ENCODE measurements around the gene OLFML2B.
A peak's percentile ranks its signal among the peaks of the same experiment; 100 is the strongest.

The OLFML2B gene

DNA sequence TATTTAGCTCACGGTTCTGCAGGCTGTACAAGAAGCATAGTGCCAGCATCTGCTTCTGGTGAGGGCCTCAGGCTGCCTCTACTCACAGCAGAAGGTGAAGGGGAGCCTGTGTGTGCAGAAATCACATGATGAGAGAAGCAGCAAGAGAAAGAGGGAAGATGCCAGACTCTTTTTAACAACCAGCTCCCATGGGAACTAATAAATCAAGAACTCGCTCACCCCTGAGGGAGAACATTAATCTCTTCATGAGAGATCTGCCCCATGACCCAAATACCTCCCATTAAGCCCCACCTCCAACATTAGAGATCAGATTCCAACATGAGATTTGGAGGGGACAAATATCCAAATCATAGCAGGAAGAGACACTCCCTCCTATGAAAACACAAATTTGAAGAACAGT is 74.1 kb downstream of the OLFML2B start:
- DNase-seq (ENCODE audit: low read depth), result no peak
- no peak overlapping the region for H3K4me3 ChIP-seq (ENCODE audit: low read length)
- TF ChIP-seq, protein P1, sequence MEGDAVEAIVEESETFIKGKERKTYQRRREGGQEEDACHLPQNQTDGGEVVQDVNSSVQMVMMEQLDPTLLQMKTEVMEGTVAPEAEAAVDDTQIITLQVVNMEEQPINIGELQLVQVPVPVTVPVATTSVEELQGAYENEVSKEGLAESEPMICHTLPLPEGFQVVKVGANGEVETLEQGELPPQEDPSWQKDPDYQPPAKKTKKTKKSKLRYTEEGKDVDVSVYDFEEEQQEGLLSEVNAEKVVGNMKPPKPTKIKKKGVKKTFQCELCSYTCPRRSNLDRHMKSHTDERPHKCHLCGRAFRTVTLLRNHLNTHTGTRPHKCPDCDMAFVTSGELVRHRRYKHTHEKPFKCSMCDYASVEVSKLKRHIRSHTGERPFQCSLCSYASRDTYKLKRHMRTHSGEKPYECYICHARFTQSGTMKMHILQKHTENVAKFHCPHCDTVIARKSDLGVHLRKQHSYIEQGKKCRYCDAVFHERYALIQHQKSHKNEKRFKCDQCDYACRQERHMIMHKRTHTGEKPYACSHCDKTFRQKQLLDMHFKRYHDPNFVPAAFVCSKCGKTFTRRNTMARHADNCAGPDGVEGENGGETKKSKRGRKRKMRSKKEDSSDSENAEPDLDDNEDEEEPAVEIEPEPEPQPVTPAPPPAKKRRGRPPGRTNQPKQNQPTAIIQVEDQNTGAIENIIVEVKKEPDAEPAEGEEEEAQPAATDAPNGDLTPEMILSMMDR (conservative IDR thresholded peaks at IDR 0.05; ENCODE audit: low read length), result no peak

- no peak for DNase-seq (ENCODE audit: low read depth)
- TF ChIP-seq, protein P1 (conservative IDR thresholded peaks at IDR 0.05; ENCODE audit: low read length), result no peak
- no peak overlapping the region for H3K4me3 ChIP-seq (ENCODE audit: low read length)
Observed at GRCh38 chr1:161948435-161948834, 75.2 kb downstream of the OLFML2B start.

GRCh38 chr1:161946071-161946987 is 77.3 kb downstream of the OLFML2B start:
- peak; percentile 93 for DNase-seq (ENCODE audit: low read depth)
- TF ChIP-seq, protein P1 (conservative IDR thresholded peaks at IDR 0.05; ENCODE audit: low read length), result no peak
- H3K4me3 ChIP-seq (ENCODE audit: low read length), result no peak overlapping the region

DNA sequence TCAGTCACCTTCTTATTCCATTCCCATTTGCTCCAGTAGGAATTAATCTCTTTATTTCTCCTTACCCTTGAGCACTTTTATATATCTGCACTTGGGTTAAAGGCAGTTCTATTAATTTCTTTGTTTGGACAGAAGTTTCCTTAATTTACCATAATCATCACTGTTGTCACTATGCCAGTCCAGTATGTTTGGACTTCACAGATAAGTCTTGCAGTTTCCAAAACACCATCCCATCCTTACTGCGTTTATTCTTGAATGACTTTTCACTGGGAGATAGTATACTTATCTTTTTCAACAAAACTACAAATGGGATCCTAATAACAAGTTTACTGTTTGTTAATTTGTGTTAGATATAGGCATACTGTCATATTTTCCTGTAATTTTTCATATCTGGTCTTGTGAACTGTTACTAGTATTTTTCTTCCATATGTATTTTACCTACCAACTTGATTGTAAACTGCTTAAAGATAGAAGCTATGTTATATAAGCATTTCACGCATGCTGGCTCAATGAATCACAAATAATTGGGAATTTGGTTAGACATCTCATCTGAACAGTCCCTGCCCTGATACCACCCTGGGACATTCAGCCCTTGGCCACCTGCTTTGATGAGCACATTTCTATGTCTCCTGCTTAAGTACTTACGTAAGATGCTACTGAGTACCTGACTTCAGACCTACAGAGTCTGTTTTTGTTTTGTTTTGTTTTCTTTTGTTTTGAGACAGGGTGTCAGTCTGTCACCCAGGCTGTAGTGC is 78.2 kb downstream of the OLFML2B start:
- TF ChIP-seq, protein P1 (conservative IDR thresholded peaks at IDR 0.05; ENCODE audit: low read length), result no peak
- H3K4me3 ChIP-seq (ENCODE audit: low read length), result no peak overlapping the region
- DNase-seq (ENCODE audit: low read depth), result no peak

DNA sequence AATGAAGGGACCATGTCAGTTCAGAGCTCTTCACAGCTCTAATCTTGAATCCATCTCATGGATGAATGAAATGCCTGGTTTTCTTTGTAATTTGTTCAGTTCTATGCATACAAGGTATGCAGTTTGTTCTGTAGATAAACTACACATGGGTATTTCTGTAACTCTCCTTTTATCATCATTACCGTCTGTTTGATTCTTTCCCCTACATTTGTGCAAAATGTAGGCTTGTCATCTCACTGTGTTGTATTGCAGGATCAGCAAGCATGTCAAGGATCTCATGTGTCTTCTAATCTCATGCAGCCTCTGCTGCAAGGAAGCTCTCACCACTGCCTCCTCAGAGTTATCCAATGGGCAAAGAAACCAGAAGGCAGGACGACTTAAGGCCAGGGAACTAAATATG is 79.3 kb downstream of the OLFML2B start:
- TF ChIP-seq, protein P1 (conservative IDR thresholded peaks at IDR 0.05; ENCODE audit: low read length), result no peak
- no peak overlapping the region for H3K4me3 ChIP-seq (ENCODE audit: low read length)
- no peak for DNase-seq (ENCODE audit: low read depth)

GRCh38 chr1:161943737-161944136 is 79.9 kb downstream of the OLFML2B start:
- DNase-seq (ENCODE audit: low read depth), result no peak
- H3K4me3 ChIP-seq (ENCODE audit: low read length), result no peak overlapping the region
- TF ChIP-seq, protein P1 (conservative IDR thresholded peaks at IDR 0.05; ENCODE audit: low read length), result no peak
